ENCODE data around the gene PLXNA2.

- TF ChIP-seq, protein P1, sequence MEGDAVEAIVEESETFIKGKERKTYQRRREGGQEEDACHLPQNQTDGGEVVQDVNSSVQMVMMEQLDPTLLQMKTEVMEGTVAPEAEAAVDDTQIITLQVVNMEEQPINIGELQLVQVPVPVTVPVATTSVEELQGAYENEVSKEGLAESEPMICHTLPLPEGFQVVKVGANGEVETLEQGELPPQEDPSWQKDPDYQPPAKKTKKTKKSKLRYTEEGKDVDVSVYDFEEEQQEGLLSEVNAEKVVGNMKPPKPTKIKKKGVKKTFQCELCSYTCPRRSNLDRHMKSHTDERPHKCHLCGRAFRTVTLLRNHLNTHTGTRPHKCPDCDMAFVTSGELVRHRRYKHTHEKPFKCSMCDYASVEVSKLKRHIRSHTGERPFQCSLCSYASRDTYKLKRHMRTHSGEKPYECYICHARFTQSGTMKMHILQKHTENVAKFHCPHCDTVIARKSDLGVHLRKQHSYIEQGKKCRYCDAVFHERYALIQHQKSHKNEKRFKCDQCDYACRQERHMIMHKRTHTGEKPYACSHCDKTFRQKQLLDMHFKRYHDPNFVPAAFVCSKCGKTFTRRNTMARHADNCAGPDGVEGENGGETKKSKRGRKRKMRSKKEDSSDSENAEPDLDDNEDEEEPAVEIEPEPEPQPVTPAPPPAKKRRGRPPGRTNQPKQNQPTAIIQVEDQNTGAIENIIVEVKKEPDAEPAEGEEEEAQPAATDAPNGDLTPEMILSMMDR (IDR thresholded peaks at IDR 0.05; ENCODE audit: insufficient read depth, low read depth, low read length) = no peak
- no peak for TF ChIP-seq EZH2 (IDR thresholded peaks at IDR 0.05; ENCODE audit: insufficient read depth, low read length)
Observed at GRCh38 chr1:208090388-208091301, 153.5 kb downstream of the PLXNA2 start.

Measured in astrocyte (in vitro differentiated cells and primary cell).